Activated B cell treated with CpG ODN at 0.5 μM for 24 hours (primary cell): Measurements from ENCODE around the gene PSMB10. TPM values are rescaled to one million over a fixed set of nuclear protein-coding genes. Genes with fewer than 3 reads are reported as not detected.

Source experiments
- ATAC-seq: fragments of 200-7000 bp; cut with Tn5 transposase; one replicate; pipeline ENCODE4 v1.10.0; 2021; ENCODE audit warnings: low read depth, mild to moderate bottlenecking, moderate library complexity
- CTCF ChIA-PET: fragments of 350-600 bp; sonication (Branson Sonifier 250); formaldehyde crosslinking; loops from one replicate; lab custom pipeline; 2021; ENCODE audit warnings: antibody characterized with exemption; lab: Charles Lee
- POLR2A ChIA-PET: fragments of 350-600 bp; sonication (Branson Sonifier 250); formaldehyde crosslinking; loops from one replicate; lab custom pipeline; 2021; ENCODE audit warnings: antibody characterized with exemption; lab: Charles Lee
- DNase-seq: peaks from one replicate; pipeline ENCODE4 v3.0.0; 2022
- H3K27ac Mint-ChIP-seq: one replicate; pipeline ENCODE4 v1.8.0; 2020; ENCODE audit warnings: mixed read lengths
- H3K27me3 Mint-ChIP-seq: one replicate; pipeline ENCODE4 v1.8.0; 2021; ENCODE audit warnings: mixed read lengths
- H3K36me3 Mint-ChIP-seq: one replicate; pipeline ENCODE4 v1.8.0; 2021; ENCODE audit warnings: low read depth, mixed read lengths
- H3K4me1 Mint-ChIP-seq: one replicate; pipeline ENCODE4 v1.8.0; 2021; ENCODE audit warnings: mixed read lengths
- H3K4me3 Mint-ChIP-seq: one replicate; pipeline ENCODE4 v1.8.0; 2020; ENCODE audit warnings: mild to moderate bottlenecking, mixed read lengths
- H3K9me3 Mint-ChIP-seq: one replicate; pipeline ENCODE4 v1.8.0; 2020; ENCODE audit warnings: mixed read lengths
- intact Hi-C: fragments of 100-400 bp; cut with micrococcal nuclease; formaldehyde crosslinking; loops from one replicate; pipeline ENCODE4 v1.15.1; 2024
- total RNA-seq: library from RNA; stranded (reverse); gene quantifications from 2 replicates; pipeline ENCODE4 v1.2.3, GENCODE V29; 2022
- TF ChIP-seq, protein P1 (sequence below): fragments of 200-600 bp; IDR thresholded peaks from one replicate; pipeline ENCODE4 v1.8.0; 2022; ENCODE audit warnings: antibody characterized with exemption, mild to moderate bottlenecking

PSMB10 gene
- total RNA-seq, 1 donor from 2014 or later = 202 TPM

DNA sequence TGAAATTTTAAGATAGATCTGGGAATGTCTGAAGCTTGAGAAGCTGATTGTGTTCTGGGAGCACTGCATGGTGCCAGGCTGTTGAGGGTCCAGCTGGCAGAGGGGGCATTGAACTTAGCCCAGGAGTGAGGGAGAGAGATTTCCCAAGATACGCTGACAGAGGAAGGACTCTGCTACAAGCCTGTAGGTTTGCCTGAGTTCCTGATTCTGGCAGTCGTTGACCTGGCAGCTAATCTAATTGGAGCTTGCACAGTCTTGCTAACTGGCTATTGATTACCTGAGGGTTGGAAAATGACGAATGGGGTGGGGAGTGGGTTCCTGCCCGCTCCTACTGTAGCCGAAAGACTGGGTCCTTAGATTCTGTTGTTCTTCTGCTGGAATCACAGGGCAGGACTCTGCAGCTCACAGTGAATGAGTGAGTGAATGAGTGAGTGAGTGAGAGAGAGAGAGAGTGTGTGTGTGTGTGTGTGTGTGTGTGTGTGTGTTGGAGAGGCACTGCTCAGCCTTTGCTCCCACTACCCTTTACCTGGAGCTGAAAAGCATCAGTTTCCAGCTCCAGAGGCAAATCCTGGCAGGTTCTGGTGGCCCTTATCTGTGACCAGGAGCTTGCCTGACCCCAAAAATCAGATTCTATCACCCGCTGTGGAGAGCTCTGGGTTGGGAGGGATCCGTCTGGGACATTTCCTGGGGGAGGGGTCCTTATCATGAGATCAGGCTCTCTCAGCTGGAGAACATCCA, 21.7 kb downstream of the PSMB10 start:
- Mint-ChIP-seq H3K9me3 (no peaks in the 10 kb centered on the region), H3K4me3 (no peak overlapping the region), H3K4me1 (peaks cover 6% of the 10 kb centered on the region), H3K36me3 (peaks cover 44% of the 10 kb centered on the region), H3K27me3 (no peaks in the 10 kb centered on the region), H3K27ac (no peak overlapping the region)
- TF ChIP-seq, protein P1, sequence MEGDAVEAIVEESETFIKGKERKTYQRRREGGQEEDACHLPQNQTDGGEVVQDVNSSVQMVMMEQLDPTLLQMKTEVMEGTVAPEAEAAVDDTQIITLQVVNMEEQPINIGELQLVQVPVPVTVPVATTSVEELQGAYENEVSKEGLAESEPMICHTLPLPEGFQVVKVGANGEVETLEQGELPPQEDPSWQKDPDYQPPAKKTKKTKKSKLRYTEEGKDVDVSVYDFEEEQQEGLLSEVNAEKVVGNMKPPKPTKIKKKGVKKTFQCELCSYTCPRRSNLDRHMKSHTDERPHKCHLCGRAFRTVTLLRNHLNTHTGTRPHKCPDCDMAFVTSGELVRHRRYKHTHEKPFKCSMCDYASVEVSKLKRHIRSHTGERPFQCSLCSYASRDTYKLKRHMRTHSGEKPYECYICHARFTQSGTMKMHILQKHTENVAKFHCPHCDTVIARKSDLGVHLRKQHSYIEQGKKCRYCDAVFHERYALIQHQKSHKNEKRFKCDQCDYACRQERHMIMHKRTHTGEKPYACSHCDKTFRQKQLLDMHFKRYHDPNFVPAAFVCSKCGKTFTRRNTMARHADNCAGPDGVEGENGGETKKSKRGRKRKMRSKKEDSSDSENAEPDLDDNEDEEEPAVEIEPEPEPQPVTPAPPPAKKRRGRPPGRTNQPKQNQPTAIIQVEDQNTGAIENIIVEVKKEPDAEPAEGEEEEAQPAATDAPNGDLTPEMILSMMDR = no peak
- no peak for ATAC-seq
- ChIA-PET POLR2A (interaction anchor here (0.5 to 0.7 kb wide), 3 partner anchors 20 to 120 kb away, joined by 5 to 9 read pairs (median 5); no protein-coding TSS in a partner anchor), CTCF (interaction anchor here (1.0 to 1.6 kb wide), 2 partner anchors 10 to 31 kb away, joined by 3 to 5 read pairs; no protein-coding TSS in a partner anchor)
- DNase-seq = no peak
- intact Hi-C loops = no loop called here

DNA sequence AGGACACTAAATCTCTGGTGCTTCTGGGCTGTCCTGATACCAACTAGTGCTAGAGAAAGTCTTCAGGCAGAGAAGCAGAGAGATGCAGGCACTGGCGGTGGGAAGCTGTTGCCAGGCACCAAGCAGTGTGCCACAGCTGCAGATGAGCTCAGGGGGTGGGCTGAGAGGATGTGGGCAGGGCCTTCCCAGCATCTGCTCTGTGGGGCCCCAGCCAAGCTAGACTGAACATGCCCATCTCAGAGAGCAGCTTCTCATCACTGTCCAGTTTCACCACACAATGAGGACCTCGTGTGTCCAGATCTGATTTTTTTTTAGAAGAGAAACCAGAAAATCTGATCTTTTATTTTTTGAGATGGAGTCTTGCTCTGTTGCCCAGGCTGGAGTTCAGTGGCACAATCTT, 26.5 kb downstream of the PSMB10 start:
- no peak for DNase-seq
- H3K27ac Mint-ChIP-seq = no peak overlapping the region
- intact Hi-C loops = no loop called here
- TF ChIP-seq, protein P1 = no peak
- no peak overlapping the region for H3K4me3 Mint-ChIP-seq
- peak; percentile 47 for ATAC-seq
- ChIA-PET CTCF (interaction anchor here (1.1 to 1.6 kb wide), 2 partner anchors 26 kb away, joined by 3 read pairs; partner anchors contain the start of gene NRN1L), POLR2A (no interaction called here)
- no peaks in the 10 kb centered on the region for H3K27me3 Mint-ChIP-seq
- H3K4me1 Mint-ChIP-seq = peaks cover 5% of the 10 kb centered on the region
- no peaks in the 10 kb centered on the region for H3K9me3 Mint-ChIP-seq
- H3K36me3 Mint-ChIP-seq = peaks cover 38% of the 10 kb centered on the region

DNA sequence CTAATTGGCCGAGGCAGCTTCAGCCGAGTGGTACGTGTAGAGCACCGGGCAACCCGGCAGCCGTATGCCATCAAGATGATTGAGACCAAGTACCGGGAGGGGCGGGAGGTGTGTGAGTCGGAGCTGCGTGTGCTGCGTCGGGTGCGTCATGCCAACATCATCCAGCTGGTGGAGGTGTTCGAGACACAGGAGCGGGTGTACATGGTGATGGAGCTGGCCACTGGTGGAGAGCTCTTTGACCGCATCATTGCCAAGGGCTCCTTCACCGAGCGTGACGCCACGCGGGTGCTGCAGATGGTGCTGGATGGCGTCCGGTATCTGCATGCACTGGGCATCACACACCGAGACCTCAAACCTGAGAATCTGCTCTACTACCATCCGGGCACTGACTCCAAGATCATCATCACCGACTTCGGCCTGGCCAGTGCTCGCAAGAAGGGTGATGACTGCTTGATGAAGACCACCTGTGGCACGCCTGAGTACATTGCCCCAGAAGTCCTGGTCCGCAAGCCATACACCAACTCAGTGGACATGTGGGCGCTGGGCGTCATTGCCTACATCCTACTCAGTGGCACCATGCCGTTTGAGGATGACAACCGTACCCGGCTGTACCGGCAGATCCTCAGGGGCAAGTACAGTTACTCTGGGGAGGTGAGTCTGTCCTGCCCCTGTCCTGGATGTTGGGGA, 27.5 kb downstream of the PSMB10 start:
- DNase-seq = no peak
- CTCF ChIA-PET = interaction anchor here (1.6 to 1.7 kb wide), 2 partner anchors 25 to 92 kb away, joined by 3 to 4 read pairs; no protein-coding TSS in a partner anchor
- intact Hi-C loops = no loop called here
- peaks cover 36% of the 10 kb centered on the region for H3K36me3 Mint-ChIP-seq
- no peak for ATAC-seq
- H3K27me3 Mint-ChIP-seq = no peaks in the 10 kb centered on the region
- H3K4me1 Mint-ChIP-seq = peaks cover 5% of the 10 kb centered on the region
- no peak overlapping the region for H3K27ac Mint-ChIP-seq
- POLR2A ChIA-PET = no interaction called here
- TF ChIP-seq, protein P1 = no peak
- no peaks in the 10 kb centered on the region for H3K9me3 Mint-ChIP-seq
- no peak overlapping the region for H3K4me3 Mint-ChIP-seq

DNA sequence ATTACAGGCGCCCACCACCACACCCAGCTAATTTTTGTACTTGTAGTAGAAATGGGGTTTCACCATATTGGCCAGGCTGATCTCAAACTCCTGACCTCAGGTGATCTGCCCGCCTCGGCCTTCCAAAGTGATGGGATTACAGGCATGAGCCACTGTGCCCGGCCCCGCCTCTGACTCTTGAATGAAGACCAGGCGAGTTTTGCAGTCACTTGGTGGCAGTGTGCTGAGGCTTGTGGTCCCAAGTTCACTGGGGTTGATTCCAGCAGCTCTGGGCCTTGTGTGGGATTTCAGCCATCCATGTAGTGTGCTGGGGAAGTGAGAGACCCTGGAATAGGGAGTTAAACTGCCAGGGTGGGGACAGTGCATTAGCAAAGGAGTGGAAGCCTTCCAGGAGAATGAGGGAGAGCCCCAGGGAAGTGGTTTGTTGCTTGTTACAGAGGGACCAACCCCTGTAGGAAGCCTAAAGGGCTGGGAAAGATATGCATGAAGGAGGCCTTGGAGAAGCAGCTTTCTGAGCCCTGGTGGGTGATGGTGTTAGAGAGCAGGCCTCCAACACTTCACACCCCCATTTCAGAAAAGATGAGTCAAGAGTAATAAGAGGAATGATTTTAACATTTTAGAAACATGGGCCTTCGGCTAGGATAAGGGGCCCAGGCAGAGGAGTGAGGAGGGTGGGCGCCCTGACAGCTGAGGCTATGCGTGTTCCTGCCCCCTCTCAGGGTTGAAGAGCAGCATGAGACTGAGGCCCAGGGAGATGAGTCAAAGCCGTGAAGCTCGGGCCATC, 29.1 kb downstream of the PSMB10 start:
- POLR2A ChIA-PET = interaction anchor here (0.6 kb wide), 1 partner anchor 136 kb away, joined by 10 read pairs; no protein-coding TSS in a partner anchor
- intact Hi-C loops = no loop called here
- Mint-ChIP-seq H3K27me3 (no peaks in the 10 kb centered on the region), H3K4me1 (peaks cover 5% of the 10 kb centered on the region), H3K27ac (no peak overlapping the region), H3K36me3 (peaks cover 44% of the 10 kb centered on the region), H3K4me3 (no peak overlapping the region), H3K9me3 (no peaks in the 10 kb centered on the region)
- DNase-seq = no peak
- ATAC-seq = no peak
- TF ChIP-seq, protein P1 = no peak
- CTCF ChIA-PET = interaction anchor here (1.2 to 1.7 kb wide), 2 partner anchors 20 to 91 kb away, joined by 3 to 4 read pairs; no protein-coding TSS in a partner anchor
